Measurements from ENCODE around the gene SCYL1. TPM values are rescaled to one million over a fixed set of nuclear protein-coding genes. Genes with fewer than 3 reads are reported as not detected.

Gene SCYL1
- total RNA-seq, 1 experiment from 2014 or later, result 53.6 TPM

DNA sequence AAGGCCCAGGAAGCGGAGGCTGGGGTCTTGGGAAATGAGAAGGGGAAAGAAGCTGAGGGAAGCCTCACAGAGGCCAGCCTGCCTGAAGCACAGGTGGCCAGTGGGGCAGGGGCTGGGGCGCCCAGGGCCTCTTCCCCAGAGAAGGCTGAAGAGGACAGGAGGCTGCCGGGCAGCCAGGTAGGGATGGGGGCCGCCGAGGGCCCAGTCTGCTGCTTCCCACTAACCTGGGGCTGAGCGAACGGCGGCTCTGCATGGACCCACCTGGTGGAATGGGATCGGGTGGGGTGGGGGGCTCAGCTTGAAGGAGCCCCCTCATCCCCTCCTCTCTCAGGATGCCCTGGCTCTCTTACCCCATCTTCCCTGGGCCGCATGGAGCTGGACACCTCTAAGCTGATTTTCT is 58.7 kb downstream of the SCYL1 start:
- no peak overlapping the region for H3K27ac Mint-ChIP-seq (ENCODE audit: unreplicated experiment)
- H3K4me3 Mint-ChIP-seq (ENCODE audit: low read depth, unreplicated experiment), result no peak overlapping the region
- no TSS peak for BruUV-seq (replicated peaks)
- no peak for DNase-seq
- TF ChIP-seq, protein P1, sequence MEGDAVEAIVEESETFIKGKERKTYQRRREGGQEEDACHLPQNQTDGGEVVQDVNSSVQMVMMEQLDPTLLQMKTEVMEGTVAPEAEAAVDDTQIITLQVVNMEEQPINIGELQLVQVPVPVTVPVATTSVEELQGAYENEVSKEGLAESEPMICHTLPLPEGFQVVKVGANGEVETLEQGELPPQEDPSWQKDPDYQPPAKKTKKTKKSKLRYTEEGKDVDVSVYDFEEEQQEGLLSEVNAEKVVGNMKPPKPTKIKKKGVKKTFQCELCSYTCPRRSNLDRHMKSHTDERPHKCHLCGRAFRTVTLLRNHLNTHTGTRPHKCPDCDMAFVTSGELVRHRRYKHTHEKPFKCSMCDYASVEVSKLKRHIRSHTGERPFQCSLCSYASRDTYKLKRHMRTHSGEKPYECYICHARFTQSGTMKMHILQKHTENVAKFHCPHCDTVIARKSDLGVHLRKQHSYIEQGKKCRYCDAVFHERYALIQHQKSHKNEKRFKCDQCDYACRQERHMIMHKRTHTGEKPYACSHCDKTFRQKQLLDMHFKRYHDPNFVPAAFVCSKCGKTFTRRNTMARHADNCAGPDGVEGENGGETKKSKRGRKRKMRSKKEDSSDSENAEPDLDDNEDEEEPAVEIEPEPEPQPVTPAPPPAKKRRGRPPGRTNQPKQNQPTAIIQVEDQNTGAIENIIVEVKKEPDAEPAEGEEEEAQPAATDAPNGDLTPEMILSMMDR (IDR thresholded peaks at IDR 0.05; ENCODE audit: unreplicated experiment), result no peak
- H3K27me3 Mint-ChIP-seq (ENCODE audit: unreplicated experiment), result no peaks in the 10 kb centered on the region
- intact Hi-C loops (cut with micrococcal nuclease; ENCODE audit: unreplicated experiment), result no loop called here
- peaks cover 15% of the 10 kb centered on the region for H3K4me1 Mint-ChIP-seq (ENCODE audit: low read depth, unreplicated experiment)
- H3K36me3 Mint-ChIP-seq (ENCODE audit: insufficient read depth, unreplicated experiment), result peaks cover 48% of the 10 kb centered on the region
- H3K9me3 Mint-ChIP-seq (ENCODE audit: low read depth, unreplicated experiment), result no peaks in the 10 kb centered on the region
- CTCF ChIA-PET, result interaction anchor here (1.0 kb wide), 1 partner anchor 305 kb away, joined by 4 read pairs; the partner anchor contains the start of gene FIBP

DNA sequence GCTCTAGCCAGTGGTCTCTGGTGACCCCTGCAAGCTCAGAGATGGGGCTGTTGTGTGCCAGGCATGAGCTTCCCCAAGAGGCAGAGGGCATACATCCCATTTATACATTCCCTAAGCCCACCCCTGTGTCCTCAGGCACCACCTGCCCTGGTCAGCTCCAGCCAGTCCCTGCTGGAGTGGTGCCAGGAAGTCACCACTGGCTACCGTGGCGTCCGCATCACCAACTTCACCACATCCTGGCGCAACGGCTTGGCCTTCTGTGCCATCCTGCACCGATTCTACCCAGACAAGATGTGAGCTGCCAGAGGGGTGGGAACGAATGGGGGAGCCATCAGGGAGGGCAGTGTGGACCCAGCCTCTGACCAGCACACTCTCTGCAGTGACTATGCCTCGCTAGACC is 59.2 kb downstream of the SCYL1 start:
- intact Hi-C loops (cut with micrococcal nuclease; ENCODE audit: unreplicated experiment), result no loop called here
- CTCF ChIA-PET, result interaction anchor here (1.0 kb wide), 1 partner anchor 304 kb away, joined by 4 read pairs; the partner anchor contains the start of gene FIBP
- DNase-seq, result no peak
- H3K4me3 Mint-ChIP-seq (ENCODE audit: low read depth, unreplicated experiment), result no peak overlapping the region
- TF ChIP-seq, protein P1 (IDR thresholded peaks at IDR 0.05; ENCODE audit: unreplicated experiment), result no peak
- no TSS peak for BruUV-seq (replicated peaks)
- no peak overlapping the region for H3K27ac Mint-ChIP-seq (ENCODE audit: unreplicated experiment)
- H3K9me3 Mint-ChIP-seq (ENCODE audit: low read depth, unreplicated experiment), result no peaks in the 10 kb centered on the region
- peaks cover 16% of the 10 kb centered on the region for H3K4me1 Mint-ChIP-seq (ENCODE audit: low read depth, unreplicated experiment)
- peaks cover 50% of the 10 kb centered on the region for H3K36me3 Mint-ChIP-seq (ENCODE audit: insufficient read depth, unreplicated experiment)
- no peaks in the 10 kb centered on the region for H3K27me3 Mint-ChIP-seq (ENCODE audit: unreplicated experiment)

DNA sequence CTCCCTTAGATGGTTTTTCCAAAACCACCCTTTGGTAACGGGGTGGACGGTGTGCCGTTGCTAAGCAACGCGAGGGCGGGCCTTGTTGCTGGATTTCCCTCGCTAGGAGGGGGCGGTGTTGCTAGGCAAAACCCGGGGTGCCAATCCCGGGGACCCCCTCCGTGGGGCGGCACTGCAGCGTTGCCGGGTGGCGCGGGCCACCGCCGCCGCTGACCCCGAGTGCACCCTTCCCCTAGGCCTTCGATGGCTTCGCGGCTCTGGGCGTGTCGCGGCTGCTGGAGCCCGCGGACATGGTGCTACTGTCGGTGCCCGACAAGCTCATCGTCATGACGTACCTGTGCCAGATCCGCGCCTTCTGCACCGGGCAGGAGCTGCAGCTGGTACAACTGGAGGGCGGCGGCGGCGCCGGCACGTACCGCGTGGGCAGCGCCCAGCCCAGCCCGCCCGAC is 59.9 kb downstream of the SCYL1 start:
- H3K9me3 Mint-ChIP-seq (ENCODE audit: low read depth, unreplicated experiment), result no peaks in the 10 kb centered on the region
- no peak overlapping the region for H3K4me3 Mint-ChIP-seq (ENCODE audit: low read depth, unreplicated experiment)
- H3K36me3 Mint-ChIP-seq (ENCODE audit: insufficient read depth, unreplicated experiment), result peaks cover 50% of the 10 kb centered on the region
- BruUV-seq (replicated peaks), result no TSS peak
- TF ChIP-seq, protein P1 (IDR thresholded peaks at IDR 0.05; ENCODE audit: unreplicated experiment), result no peak
- H3K27me3 Mint-ChIP-seq (ENCODE audit: unreplicated experiment), result no peaks in the 10 kb centered on the region
- no peak for DNase-seq
- H3K4me1 Mint-ChIP-seq (ENCODE audit: low read depth, unreplicated experiment), result peaks cover 16% of the 10 kb centered on the region
- CTCF ChIA-PET, result no interaction called here
- no peak overlapping the region for H3K27ac Mint-ChIP-seq (ENCODE audit: unreplicated experiment)
- intact Hi-C loops (cut with micrococcal nuclease; ENCODE audit: unreplicated experiment), result no loop called here

DNA sequence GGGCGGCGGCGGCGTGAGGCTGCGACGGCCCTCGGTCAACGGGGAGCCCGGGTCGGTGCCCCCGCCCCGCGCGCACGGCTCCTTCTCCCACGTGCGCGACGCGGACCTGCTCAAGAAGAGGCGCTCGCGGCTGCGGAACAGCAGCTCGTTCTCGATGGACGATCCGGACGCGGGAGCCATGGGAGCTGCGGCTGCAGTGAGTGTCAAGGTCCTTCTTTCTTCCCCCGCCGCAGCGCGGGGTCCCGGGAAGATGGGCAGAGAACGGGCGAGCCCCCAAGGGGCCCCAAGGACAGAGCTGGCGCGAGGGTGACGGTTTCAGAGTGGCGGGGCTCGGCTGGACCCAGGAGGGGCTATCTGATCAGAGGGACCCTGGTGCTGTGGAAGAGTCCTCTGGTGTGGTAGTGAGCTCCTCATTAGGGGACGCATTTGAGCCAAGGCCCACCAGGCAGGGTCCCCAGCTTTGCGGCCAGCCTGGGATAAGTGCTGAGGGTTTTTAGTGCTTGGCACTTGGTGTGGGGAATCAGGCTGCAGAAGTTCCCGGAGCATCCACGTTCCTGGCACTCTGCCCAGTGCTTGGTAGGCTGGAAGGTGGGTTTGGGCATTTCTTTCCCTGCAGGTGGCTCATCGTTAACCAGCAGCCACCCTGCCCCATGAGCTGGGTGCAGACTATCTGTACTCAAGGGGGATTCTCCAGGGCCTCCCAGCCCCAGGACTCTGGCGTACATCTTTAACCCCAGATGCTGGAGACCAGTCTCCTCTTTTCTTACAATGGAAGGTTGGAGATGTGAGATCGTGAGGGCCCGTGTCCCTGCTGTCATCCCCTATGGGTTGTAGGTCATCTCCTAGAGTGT is 60.7 kb downstream of the SCYL1 start:
- TF ChIP-seq, protein P1 (IDR thresholded peaks at IDR 0.05; ENCODE audit: unreplicated experiment), result no peak
- Mint-ChIP-seq H3K9me3 (ENCODE audit: low read depth, unreplicated experiment) (no peaks in the 10 kb centered on the region), H3K4me3 (ENCODE audit: low read depth, unreplicated experiment) (no peak overlapping the region), H3K27ac (ENCODE audit: unreplicated experiment) (no peak overlapping the region), H3K36me3 (ENCODE audit: insufficient read depth, unreplicated experiment) (peaks cover 50% of the 10 kb centered on the region), H3K27me3 (ENCODE audit: unreplicated experiment) (no peaks in the 10 kb centered on the region), H3K4me1 (ENCODE audit: low read depth, unreplicated experiment) (peaks cover 16% of the 10 kb centered on the region)
- no TSS peak for BruUV-seq (replicated peaks)
- CTCF ChIA-PET, result no interaction called here
- intact Hi-C loops (cut with micrococcal nuclease; ENCODE audit: unreplicated experiment), result no loop called here
- DNase-seq, result no peak
